H1 (cell line): ENCODE data around the gene XRCC6. TPM values are rescaled to one million over a fixed set of nuclear protein-coding genes. Genes with fewer than 3 reads are reported as not detected.

ENCODE experiments used
- ATF2 ChIP-seq: IDR thresholded peaks from 2 replicates; pipeline ENCODE4 v1.6.1; 2012; ENCODE audit warnings: low read length, inconsistent platforms
- CEBPB ChIP-seq: IDR thresholded peaks from 2 replicates; pipeline ENCODE4 v1.6.1; 2012; ENCODE audit warnings: low read depth, low read length
- RBBP5 ChIP-seq: IDR thresholded peaks from 2 replicates; pipeline ENCODE4 v1.7.1; 2012; ENCODE audit warnings: low read depth, mild to moderate bottlenecking, inconsistent platforms, low read length, moderate library complexity, borderline replicate concordance
- RNF2 ChIP-seq: fragments of 200-900, 300-1000 bp; sonication (generic); IDR thresholded peaks from 2 replicates; pipeline ENCODE4 v1.7.1; 2016; ENCODE audit warnings: borderline replicate concordance, low read depth, mild to moderate bottlenecking, antibody characterized with exemption, low read length; ENCODE audit not compliant: poor library complexity, severe bottlenecking; ENCODE audit errors: missing control alignments
- SP1 ChIP-seq: IDR thresholded peaks from 2 replicates; pipeline ENCODE4 v1.6.1; 2011; ENCODE audit warnings: low read depth, low read length
- TEAD4 ChIP-seq: IDR thresholded peaks from 2 replicates; pipeline ENCODE4 v1.6.1; 2012; ENCODE audit warnings: low read depth, low read length, inconsistent platforms, mixed read lengths
- polyA plus RNA-seq, 7 experiments: library from polyadenylated mRNA; depleted of rRNA in 3 of 7; stranded (reverse) in 5 of 7; unstranded in 2 of 7; fragments of >200 nt in 5 of 7; fragments of 200-250 nt in 2 of 7; gene quantifications; 1 replicate in 5 of 7; 2 replicates in 1 of 7; 4 replicates in 1 of 7; pipeline versions ENCODE4 v1.2.1 to v1.2.3, GENCODE V29; 2011 to 2013; ENCODE audit warnings: missing spikeins in 2 of 7, mixed read lengths in 2 of 7
- total RNA-seq: library from RNA; stranded (reverse); fragmentation: NEBNext Ultra II Directional; extraction: Animal tissue kit (Norgen Biotek cat#: 25700); gene quantifications from 2 replicates; pipeline ENCODE4 v1.2.1, GENCODE V29; 2021

Gene XRCC6
- total and polyA plus RNA-seq, 2 of the 8 experiments (the other 6 are each of a cell fraction or from before 2014, with no cell fraction given), result 150 to 490 TPM

DNA sequence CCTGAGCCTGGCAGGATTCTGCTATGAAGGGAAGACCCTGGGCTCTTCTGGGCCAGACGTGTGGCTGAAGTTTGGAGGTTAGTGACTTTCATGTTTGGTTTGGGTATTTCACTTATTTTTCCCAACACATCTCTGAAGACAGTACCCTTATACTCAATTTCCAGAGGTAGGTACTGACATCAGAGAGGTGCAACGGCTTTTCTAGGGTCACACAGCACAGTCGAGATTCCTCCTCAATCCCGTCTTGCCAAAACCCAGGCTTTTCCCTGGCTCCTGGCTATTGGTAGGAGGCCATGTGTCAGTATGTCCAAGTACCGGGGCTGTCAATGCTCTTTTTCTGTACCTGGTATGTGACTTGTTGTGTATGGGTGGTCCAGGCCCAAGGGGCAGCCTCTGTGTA is 25.4 kb upstream of the XRCC6 start (continued):
- TF ChIP-seq TEAD4, result no peak
- TF ChIP-seq SP1, result no peak
- TF ChIP-seq RBBP5, result no peak
- TF ChIP-seq CEBPB, result no peak
- no peak for TF ChIP-seq ATF2
- no peak for TF ChIP-seq RNF2
